ENCODE data around the gene PORCN. TPM values are rescaled to one million over a fixed set of nuclear protein-coding genes. Genes with fewer than 3 reads are reported as not detected.

The PORCN gene
- total RNA-seq, 2 experiments from 2014 or later: 12.5 to 13.3 TPM

DNA sequence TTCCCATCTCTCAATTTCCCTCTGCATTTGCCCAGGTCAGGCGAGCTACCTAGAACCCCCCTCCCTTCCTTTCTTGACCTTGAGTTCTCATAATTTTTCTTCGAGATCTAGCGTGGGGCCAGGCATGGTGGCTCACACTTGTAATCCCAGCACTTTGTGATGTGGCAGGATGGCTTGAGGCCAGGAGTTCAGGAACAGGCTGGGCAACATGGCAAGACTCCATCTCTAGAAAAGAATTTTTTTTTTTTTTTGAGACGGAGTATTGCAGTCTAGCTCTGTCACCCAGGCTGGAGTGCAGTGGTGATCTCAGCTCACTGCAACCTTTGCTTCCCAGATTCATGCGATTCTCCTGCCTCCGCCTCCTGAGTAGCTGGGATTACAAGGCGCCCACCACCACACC is 4.5 kb upstream of the PORCN start:
- no peak for DNase-seq
- H3K9me3 Mint-ChIP-seq: no peaks in the 10 kb centered on the region
- peak overlapping the region; percentile 19 for H3K27ac Mint-ChIP-seq
- ChIA-PET POLR2A (no interaction called here), CTCF (interaction anchor here (0.6 kb wide), 2 partner anchors 658 to 1189 kb away, joined by 3 read pairs; no protein-coding TSS in a partner anchor)
- H3K36me3 Mint-ChIP-seq (ENCODE audit: low read depth): peaks cover under 1% of the 10 kb centered on the region
- H3K4me1 Mint-ChIP-seq: peaks cover 6% of the 10 kb centered on the region
- no peak overlapping the region for H3K4me3 Mint-ChIP-seq
- H3K27me3 Mint-ChIP-seq: no peaks in the 10 kb centered on the region

DNA sequence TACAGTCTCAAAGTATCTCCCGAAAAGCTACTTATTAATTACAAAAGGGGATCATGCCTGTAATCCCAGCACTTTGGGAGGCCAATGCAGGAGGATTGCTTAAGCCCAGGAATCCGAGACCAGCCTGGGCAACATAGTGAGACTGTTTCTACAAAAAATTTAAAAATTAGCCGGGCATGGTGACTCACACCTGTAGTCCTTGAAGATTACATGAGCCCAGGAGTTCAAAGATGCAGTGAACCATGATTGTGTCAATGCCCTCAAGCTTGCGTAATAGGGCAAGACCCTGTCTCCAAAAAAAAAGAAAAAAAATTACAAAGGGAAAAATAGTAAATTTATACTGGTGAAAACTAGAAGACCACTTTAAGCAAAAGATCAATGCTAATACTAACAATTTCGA is 3.3 kb upstream of the PORCN start:
- CTCF ChIA-PET: no interaction called here
- no peak for DNase-seq
- Mint-ChIP-seq H3K9me3 (no peaks in the 10 kb centered on the region), H3K36me3 (ENCODE audit: low read depth) (peaks cover 4% of the 10 kb centered on the region), H3K4me1 (peaks cover 18% of the 10 kb centered on the region), H3K4me3 (no peak overlapping the region), H3K27me3 (no peaks in the 10 kb centered on the region), H3K27ac (no peak overlapping the region)
- POLR2A ChIA-PET: no interaction called here

DNA sequence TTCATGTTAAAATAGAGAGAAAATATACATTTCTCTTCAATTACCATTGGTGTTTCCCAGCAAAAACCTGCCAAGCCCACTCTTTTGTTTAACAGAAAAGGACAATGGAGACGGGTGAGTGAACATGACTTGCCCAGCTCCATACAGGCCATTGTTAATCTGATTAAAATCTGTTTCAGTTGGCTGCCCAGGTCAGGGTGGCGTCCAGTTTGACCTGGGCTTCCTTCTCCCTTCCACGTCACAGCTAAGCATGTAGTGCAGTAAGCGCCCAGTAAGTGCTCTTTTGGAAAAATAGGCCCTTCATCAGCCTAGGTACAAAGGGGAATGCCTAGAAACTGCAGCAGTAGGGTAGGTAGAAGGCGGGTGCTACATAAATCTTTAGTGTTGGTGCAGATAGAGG is 1.5 kb upstream of the PORCN start:
- Mint-ChIP-seq H3K4me3 (no peak overlapping the region), H3K27ac (no peak overlapping the region), H3K36me3 (ENCODE audit: low read depth) (peaks cover 6% of the 10 kb centered on the region), H3K9me3 (no peaks in the 10 kb centered on the region), H3K4me1 (peaks cover 33% of the 10 kb centered on the region), H3K27me3 (no peaks in the 10 kb centered on the region)
- CTCF ChIA-PET: interaction anchor here (1.2 kb wide), 1 partner anchor 13 kb away, joined by 3 read pairs; no protein-coding TSS in a partner anchor
- POLR2A ChIA-PET: no interaction called here
- no peak for DNase-seq

DNA sequence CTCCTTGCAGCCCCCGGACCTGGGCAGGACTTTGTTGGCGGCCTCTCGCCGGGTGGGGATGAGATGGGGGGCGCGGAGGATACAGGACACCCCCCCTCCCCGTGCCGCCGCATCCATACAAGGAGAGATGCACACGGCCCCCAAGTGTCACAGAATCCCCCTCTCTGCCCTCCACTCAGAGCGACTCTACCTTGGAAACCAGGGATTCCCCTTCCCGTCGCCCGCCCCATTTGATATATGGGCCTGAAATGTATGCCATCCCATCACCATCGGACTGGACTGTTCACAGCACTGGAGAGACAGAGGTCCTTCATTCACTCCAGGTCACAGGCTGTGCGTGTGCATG is 426 bp downstream of the PORCN start:
- POLR2A ChIA-PET: no interaction called here

DNA sequence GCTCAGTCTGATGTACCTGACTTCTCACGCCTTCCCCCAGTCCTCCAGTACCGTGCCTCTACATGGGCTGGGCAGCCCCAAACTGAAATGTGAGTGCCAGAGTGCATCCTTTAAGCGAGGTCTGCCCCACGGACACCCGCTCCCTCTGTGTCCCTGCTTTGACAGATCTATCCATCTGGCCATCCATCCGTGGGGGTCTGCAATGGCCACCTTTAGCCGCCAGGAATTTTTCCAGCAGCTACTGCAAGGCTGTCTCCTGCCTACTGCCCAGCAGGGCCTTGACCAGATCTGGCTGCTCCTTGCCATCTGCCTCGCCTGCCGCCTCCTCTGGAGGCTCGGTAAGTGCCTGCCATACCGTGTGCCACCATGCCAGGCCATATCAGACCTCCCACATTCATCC is 827 bp downstream of the PORCN start:
- peaks cover 6% of the 10 kb centered on the region for H3K36me3 Mint-ChIP-seq (ENCODE audit: low read depth)
- DNase-seq: no peak
- no peaks in the 10 kb centered on the region for H3K27me3 Mint-ChIP-seq
- POLR2A ChIA-PET: no interaction called here
- H3K4me1 Mint-ChIP-seq: peaks cover 33% of the 10 kb centered on the region
- peak overlapping the region; percentile 84 for H3K4me3 Mint-ChIP-seq
- CTCF ChIA-PET: interaction anchor here (0.6 kb wide), 1 partner anchor 72 kb away, joined by 3 read pairs; no protein-coding TSS in a partner anchor
- H3K9me3 Mint-ChIP-seq: no peaks in the 10 kb centered on the region
- H3K27ac Mint-ChIP-seq: peak overlapping the region; percentile 89

More for the DNA sequence above, 426 bp downstream of the PORCN start:
- CTCF ChIA-PET: no interaction called here
- Mint-ChIP-seq H3K27me3 (no peaks in the 10 kb centered on the region), H3K36me3 (ENCODE audit: low read depth) (peaks cover 6% of the 10 kb centered on the region), H3K9me3 (no peaks in the 10 kb centered on the region), H3K27ac (peak overlapping the region; percentile 89), H3K4me3 (peak overlapping the region; percentile 84), H3K4me1 (peaks cover 33% of the 10 kb centered on the region)
- DNase-seq: no peak

DNA sequence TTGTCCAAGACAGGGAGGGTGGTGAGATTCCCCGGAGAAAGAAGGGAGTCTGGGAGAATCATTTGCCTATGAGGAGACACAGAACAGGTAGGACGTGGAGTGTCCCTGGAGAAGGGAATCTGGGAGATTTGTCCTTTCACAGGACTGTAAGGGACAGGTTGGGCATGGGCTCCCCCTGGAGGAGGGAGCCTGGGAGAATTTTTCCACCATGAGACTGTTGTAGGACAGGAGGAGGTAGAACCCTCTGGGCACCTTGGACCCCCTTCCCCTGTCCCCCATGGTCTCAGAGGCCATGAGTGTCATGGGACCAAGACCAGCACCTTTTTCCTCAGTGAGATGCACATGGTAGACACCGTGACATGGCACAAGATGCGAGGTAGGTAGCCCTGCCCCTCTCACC is 2.8 kb downstream of the PORCN start:
- Mint-ChIP-seq H3K36me3 (ENCODE audit: low read depth) (peaks cover 6% of the 10 kb centered on the region), H3K4me3 (no peak overlapping the region), H3K27ac (peak overlapping the region; percentile 13), H3K9me3 (no peaks in the 10 kb centered on the region), H3K27me3 (no peaks in the 10 kb centered on the region), H3K4me1 (peaks cover 38% of the 10 kb centered on the region)
- CTCF ChIA-PET: no interaction called here
- POLR2A ChIA-PET: no interaction called here
- no peak for DNase-seq

DNA sequence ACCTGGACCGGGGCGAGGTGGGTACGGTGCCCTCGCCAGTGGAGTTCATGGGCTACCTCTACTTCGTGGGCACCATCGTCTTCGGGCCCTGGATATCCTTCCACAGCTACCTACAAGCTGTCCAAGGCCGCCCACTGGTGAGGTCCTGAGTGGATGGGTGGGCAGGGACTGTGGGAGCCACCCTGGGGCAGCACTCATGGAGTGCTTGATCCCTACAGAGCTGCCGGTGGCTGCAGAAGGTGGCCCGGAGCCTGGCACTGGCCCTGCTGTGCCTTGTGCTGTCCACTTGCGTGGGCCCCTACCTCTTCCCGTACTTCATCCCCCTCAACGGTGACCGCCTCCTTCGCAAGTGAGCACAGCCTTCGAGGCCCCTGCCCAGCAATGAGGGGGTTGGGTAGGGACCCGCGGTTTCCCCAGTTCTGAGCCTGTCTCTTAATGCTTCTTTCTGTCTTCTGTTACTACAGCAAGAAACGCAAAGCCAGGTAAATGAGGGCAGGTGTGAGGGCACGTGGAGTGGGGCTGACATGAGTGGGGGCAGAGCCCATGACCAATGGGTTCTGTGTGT is 3.7 kb downstream of the PORCN start:
- DNase-seq: no peak
- H3K9me3 Mint-ChIP-seq: no peaks in the 10 kb centered on the region
- peaks cover 46% of the 10 kb centered on the region for H3K4me1 Mint-ChIP-seq
- H3K27ac Mint-ChIP-seq: peak overlapping the region; percentile 11
- peaks cover 6% of the 10 kb centered on the region for H3K36me3 Mint-ChIP-seq (ENCODE audit: low read depth)
- no peak overlapping the region for H3K4me3 Mint-ChIP-seq
- H3K27me3 Mint-ChIP-seq: no peaks in the 10 kb centered on the region
- CTCF ChIA-PET: no interaction called here
- POLR2A ChIA-PET: no interaction called here

DNA sequence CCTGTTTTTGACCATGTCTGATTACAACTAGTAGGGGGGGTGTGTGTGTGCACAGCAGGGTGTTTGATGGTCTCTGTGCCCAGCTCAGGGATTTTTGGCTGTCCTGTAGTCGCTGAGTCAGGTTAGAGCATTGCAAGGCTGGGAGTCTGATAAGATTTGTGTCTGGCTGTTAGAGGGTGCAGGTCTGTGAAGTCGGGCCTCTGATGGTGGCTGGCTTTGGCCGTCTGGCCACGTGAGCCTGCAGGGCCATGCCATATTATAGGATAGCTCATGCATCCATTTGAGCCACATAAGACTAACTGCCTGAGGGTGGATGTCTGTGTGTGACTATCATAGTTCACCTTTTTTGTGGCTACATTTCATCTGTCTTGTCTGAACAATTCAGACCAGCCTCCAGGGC is 4.9 kb downstream of the PORCN start:
- no peaks in the 10 kb centered on the region for H3K27me3 Mint-ChIP-seq
- no peak overlapping the region for H3K4me3 Mint-ChIP-seq
- peaks cover 40% of the 10 kb centered on the region for H3K4me1 Mint-ChIP-seq
- no peaks in the 10 kb centered on the region for H3K9me3 Mint-ChIP-seq
- H3K36me3 Mint-ChIP-seq (ENCODE audit: low read depth): peaks cover 6% of the 10 kb centered on the region
- no peak for DNase-seq
- ChIA-PET CTCF (no interaction called here), POLR2A (no interaction called here)
- no peak overlapping the region for H3K27ac Mint-ChIP-seq

DNA sequence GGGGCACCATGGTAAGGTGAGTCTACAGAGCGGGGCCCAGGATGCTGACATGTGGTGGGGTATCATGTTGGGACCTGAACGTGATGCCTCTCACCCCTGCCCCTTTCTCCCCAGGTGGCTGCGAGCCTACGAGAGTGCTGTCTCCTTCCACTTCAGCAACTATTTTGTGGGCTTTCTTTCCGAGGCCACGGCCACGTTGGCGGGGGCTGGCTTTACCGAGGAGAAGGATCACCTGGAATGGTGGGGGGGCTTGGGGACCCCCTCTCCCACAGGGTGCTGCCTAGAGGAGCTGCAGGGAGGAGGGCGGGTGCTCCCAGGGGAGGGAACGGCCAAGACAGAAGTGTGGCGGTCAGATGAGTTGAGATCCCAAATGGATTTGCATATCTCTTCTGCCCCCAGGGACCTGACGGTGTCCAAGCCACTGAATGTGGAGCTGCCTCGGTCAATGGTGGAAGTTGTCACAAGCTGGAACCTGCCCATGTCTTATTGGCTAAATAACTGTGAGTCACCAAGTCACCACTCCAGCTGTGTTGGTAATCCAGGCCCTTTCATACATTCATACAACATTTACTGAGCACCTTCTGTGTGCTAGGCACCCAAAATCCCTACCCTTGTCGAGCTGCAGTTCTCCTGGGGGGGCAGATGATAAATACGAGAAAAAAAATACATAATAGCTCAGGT is 5.5 kb downstream of the PORCN start:
- Mint-ChIP-seq H3K9me3 (no peaks in the 10 kb centered on the region), H3K27me3 (no peaks in the 10 kb centered on the region), H3K4me1 (peaks cover 41% of the 10 kb centered on the region), H3K36me3 (ENCODE audit: low read depth) (peaks cover 6% of the 10 kb centered on the region), H3K4me3 (no peak overlapping the region), H3K27ac (no peak overlapping the region)
- CTCF ChIA-PET: no interaction called here
- POLR2A ChIA-PET: interaction anchor here (0.7 kb wide), 1 partner anchor 1293 kb away, joined by 3 read pairs; no protein-coding TSS in a partner anchor
- DNase-seq: no peak

DNA sequence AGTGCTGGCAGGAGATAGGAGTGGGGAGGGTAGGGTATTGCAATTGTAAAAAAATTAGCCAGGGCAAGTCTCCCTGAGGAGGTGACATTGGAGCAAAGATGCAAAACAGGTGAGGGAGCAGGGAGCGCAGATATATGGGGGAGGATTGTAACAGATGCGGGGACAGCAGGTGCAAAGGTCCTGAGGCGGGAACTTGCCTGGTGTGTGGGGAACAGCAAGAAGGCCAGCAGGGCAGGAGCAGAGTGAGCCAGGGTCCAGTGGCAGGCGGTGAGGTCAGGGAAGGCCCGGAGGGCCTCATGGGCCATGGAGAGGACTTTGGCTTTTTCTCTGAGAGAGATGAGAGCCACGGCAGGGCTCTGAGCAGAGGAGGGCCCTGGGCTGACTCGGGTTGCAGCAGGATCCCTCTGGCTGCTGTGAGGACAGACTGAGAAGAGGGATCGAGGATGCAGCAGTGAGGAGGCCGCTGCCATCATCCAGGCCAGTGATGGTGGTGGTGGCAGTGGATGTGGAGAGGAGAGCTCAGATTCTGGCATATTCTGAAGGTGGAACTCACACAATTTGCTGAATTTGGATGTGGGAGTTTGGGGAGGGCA is 6.2 kb downstream of the PORCN start:
- DNase-seq: no peak
- Mint-ChIP-seq H3K27ac (no peak overlapping the region), H3K4me3 (no peak overlapping the region), H3K4me1 (peaks cover 41% of the 10 kb centered on the region), H3K36me3 (ENCODE audit: low read depth) (peaks cover 2% of the 10 kb centered on the region), H3K27me3 (no peaks in the 10 kb centered on the region), H3K9me3 (no peaks in the 10 kb centered on the region)
- ChIA-PET POLR2A (interaction anchor here (0.7 kb wide), 1 partner anchor 1293 kb away, joined by 3 read pairs; no protein-coding TSS in a partner anchor), CTCF (no interaction called here)

DNA sequence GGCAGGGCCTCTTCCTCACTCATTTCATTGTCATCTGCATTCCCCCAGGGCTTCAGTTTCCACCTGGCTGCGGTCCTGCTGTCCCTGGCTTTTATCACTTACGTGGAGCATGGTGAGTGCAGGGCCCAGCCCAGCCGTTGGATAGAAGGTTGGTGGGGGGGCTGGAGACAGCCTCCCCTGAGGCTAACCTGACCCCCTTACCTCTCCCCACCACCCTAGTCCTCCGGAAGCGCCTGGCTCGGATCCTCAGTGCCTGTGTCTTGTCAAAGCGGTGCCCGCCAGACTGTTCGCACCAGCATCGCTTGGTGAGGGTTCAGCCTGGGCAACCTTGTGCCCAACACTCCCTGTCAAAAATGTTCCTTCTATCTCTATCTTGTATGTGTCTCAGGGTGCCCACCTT is 7.0 kb downstream of the PORCN start:
- ChIA-PET POLR2A (no interaction called here), CTCF (no interaction called here)
- H3K4me3 Mint-ChIP-seq: no peak overlapping the region
- peak overlapping the region; percentile 74 for H3K27ac Mint-ChIP-seq
- H3K36me3 Mint-ChIP-seq (ENCODE audit: low read depth): no peaks in the 10 kb centered on the region
- H3K9me3 Mint-ChIP-seq: no peaks in the 10 kb centered on the region
- peaks cover 41% of the 10 kb centered on the region for H3K4me1 Mint-ChIP-seq
- DNase-seq: no peak
- no peaks in the 10 kb centered on the region for H3K27me3 Mint-ChIP-seq

DNA sequence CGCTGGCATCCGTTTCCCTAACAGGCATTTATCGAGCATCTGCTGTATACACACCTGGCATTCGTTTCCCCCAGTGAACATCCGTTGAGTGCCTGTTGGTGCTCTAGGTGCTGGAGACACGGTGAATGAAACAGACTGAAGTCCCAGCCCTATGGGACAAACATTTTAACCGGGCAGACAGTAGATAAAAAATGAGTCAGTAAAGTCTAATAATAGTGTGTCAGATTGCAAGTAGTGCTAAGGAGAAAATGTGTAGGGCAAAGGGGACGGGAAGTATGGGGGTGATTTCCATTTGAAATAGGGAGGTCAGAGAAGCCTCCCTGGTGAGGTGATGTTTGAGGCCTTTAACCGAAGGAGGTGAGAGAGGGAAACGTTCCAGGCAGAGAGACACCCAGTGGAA is 7.5 kb downstream of the PORCN start:
- peak overlapping the region; percentile 74 for H3K27ac Mint-ChIP-seq
- ChIA-PET CTCF (no interaction called here), POLR2A (no interaction called here)
- no peaks in the 10 kb centered on the region for H3K9me3 Mint-ChIP-seq
- H3K27me3 Mint-ChIP-seq: no peaks in the 10 kb centered on the region
- peaks cover 41% of the 10 kb centered on the region for H3K4me1 Mint-ChIP-seq
- H3K4me3 Mint-ChIP-seq: no peak overlapping the region
- DNase-seq: no peak
- H3K36me3 Mint-ChIP-seq (ENCODE audit: low read depth): peaks cover 3% of the 10 kb centered on the region

DNA sequence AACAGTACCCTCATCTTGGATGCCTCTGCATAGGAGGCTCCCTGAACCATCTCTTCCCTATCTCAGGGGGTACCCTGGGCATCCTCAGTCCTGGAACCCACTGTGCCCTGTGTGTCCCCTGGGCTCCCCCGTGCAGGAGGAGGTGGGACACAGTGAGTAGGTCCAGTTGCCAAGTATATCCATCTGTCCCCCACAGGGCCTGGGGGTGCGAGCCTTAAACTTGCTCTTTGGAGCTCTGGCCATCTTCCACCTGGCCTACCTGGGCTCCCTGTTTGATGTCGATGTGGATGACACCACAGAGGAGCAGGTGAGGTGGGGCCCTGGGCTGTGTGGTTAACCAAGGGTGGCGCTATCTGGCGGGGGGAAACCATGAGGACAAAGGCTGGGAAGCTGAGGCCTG is 8.2 kb downstream of the PORCN start:
- DNase-seq: no peak
- H3K4me3 Mint-ChIP-seq: no peak overlapping the region
- peaks cover 38% of the 10 kb centered on the region for H3K4me1 Mint-ChIP-seq
- H3K27ac Mint-ChIP-seq: peak overlapping the region; percentile 75
- H3K27me3 Mint-ChIP-seq: no peaks in the 10 kb centered on the region
- peaks cover 3% of the 10 kb centered on the region for H3K36me3 Mint-ChIP-seq (ENCODE audit: low read depth)
- ChIA-PET POLR2A (no interaction called here), CTCF (interaction anchor here (0.5 to 0.9 kb wide), 3 partner anchors 8 to 447 kb away, joined by 3 to 5 read pairs (median 4); partner anchors contain the start of gene PORCN)
- H3K9me3 Mint-ChIP-seq: no peaks in the 10 kb centered on the region
